NCI-H1092 (cell line): Measurements from ENCODE around the gene ANKRD39.

Experiments
- DNase-seq: peaks from one replicate; lab custom pipeline; 2025; lab: John Stamatoyannopoulos, UW

The ANKRD39 gene

DNA sequence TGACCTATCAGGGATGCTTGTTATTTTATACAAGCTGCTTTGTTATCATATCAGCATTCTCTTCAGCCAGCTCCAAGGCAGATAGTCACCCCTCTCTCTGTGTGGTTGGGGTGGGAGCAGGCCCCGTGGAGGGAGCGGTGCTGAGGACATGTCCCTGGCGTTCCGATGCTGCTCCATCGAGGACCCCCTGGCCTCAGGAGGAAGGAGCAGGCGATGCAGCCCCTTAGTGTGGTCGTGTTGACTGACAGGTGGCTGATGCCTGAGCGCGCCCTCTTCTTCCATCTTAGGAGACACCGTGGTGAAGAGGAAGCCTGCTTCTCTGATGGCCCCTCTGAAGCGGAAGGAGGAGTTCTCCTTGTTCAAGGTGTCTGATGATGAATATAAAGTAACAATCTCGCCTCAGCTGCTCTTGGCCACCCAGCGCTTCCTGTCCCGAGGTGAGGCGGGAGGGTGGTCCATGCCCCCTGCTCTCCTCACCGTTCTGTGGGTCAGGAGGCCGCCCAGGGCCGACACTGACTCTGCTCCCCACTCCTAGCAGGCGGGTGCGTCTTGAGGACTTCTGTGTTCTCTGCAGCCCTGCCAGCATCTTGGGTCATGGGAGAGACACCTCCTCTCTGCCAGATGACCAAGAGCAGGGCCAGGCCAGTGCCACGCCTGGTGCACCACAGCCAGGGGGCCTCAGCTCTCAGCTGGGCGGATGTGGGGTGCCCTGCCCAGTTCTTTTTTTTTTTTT, 31.1 kb downstream of the ANKRD39 start:
- no peak for DNase-seq

DNA sequence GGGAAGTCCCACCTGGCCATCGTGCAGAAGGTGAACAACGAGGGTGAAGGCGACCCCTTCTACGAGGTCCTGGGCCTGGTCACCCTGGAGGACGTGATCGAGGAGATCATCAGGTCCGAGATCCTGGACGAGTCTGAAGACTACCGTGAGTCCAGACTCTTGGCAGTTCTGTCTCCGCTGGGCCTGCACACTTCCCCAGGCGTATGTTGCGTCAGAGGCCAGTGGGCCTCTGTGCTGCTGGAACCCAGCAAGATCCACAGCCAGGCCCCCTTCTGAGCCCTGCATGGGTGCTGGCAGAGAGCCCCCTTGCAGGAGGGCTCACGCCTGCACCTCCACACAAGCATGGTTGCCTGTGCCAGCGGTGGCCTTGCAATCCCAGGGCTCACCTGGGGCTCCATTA, 32.8 kb downstream of the ANKRD39 start:
- no peak for DNase-seq

DNA sequence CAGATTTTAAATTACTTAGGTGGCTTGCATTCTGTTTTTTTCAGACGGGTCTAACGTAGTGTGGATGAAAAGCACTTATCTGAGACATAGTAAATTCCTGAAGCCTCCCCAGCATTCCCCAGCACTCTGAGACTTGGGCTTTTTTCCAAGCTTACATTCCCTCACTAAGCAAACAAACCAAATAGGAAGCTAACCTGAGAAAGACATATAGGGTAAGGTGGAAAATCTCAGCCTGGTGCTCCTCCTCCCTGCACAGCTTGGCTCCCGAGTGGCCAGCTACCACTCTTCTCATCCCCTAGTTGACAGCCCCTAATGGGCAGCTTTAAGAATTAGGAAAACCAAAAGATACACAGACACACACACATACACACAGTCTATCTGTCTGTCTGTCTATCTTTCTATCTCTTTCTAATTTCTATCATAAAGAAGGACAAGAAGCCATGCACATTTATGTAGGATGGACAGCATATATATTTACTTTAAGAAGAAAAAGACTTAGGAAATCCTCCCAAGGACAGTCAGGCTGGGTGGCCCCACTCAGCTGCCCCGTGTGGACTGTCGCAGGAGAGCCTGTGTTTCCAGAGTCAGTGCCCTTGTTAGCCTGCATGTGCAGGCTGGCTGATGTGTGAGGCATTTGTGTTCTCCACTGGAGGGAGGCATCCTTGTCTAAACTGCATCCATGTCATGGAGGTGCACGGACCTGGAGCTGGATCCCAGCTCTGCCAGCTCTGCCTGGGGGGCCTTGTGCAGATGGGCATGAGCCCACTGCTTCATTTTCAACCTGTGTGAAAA, 33.5 kb downstream of the ANKRD39 start:
- DNase-seq = no peak

DNA sequence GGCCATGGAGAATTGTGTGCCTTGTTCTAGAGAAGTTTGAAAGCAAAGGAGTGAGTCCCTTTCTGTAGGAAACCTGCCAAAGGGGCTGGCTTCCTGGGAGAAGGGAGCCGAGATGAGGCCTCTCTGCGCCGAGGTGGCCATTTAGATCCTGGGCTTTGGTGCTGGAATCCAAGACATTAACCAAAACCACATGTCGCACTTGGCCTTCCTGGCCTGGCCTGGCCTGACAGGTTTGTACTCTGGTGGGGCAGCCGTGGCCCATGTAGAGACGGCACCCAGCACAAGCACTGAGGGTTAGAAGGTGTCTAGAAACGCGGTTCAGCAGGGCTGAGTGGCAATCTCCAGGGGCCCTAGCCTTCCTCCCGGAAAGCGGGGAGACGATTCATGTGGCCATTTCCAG, 34.6 kb downstream of the ANKRD39 start:
- no peak for DNase-seq

DNA sequence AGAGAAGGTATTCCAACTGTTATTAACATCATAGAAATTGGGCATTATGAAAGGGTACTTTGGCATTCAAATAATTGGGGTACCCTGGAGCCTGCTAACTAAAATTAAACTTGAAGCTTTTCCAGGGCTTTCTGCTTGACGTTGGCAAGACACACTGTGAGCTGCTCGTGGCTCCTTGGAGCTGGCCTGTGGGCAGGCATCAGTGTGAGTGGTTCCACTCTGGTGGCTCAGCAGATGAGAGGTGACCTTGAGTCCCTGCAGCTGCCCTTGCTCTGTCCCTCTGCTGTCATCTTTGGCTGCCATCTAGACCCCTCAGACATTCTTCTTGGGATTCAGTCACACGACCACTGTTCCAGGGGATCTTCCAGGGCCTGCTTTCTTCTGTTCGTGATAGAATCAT, 35.0 kb downstream of the ANKRD39 start:
- DNase-seq = no peak

DNA sequence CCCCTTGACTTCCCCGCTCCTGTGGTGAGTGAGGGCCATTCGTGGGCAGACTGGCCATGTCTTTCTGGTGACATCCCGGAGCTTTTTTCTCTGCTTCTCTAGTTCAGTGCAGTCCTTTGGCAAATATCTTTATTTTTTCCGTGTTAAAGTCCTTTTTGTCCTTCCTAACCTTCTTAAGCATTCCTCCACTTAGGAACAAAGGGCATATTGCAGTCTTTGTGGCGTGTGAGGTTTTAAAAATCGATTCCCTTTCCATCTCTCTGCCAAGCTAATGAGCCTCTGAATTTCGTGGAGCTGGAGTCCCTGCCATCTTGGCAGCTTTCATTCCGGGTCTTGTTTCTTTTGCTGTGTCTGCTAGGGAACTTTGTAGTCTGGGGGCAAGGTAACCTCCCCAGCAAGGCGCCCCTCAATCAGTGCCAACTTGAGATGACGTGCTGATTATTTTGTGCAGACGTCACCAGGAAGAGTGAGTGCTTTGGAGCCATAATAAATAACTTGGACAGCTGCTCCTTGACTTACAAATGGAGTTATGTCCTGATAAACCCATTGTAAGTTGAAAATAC, 36.6 kb downstream of the ANKRD39 start:
- DNase-seq = no peak

DNA sequence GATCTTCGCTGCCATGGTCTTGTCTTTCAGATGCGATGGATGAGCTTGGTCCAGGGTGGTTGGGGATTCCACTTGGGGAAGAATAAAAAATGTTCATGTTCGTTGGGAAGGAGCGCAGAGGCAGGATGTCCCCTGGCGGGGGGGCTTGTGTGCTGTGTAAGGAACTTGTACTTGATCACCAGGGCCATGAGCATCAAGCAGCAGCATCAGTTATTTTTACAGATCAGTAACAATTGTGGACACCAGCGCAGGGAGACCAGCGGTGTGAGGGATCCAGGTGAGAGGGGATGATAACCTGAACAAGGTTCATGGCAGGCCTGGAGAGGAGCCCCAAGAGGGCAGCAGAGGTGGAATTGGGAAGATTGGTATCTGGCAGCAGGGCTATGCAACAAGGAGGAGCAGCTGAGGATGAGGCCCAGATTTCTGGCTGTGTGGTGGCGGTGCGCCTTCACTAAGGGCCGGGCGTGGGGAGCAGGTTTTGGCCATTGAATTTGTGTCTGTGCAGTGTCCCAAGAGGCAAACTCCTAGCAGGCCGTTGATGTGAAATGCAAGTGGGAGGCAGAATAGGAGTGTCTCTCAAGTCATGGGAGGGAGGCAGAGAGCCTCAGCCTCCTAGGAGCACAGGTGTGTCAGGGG, 37.8 kb downstream of the ANKRD39 start:
- no peak for DNase-seq

DNA sequence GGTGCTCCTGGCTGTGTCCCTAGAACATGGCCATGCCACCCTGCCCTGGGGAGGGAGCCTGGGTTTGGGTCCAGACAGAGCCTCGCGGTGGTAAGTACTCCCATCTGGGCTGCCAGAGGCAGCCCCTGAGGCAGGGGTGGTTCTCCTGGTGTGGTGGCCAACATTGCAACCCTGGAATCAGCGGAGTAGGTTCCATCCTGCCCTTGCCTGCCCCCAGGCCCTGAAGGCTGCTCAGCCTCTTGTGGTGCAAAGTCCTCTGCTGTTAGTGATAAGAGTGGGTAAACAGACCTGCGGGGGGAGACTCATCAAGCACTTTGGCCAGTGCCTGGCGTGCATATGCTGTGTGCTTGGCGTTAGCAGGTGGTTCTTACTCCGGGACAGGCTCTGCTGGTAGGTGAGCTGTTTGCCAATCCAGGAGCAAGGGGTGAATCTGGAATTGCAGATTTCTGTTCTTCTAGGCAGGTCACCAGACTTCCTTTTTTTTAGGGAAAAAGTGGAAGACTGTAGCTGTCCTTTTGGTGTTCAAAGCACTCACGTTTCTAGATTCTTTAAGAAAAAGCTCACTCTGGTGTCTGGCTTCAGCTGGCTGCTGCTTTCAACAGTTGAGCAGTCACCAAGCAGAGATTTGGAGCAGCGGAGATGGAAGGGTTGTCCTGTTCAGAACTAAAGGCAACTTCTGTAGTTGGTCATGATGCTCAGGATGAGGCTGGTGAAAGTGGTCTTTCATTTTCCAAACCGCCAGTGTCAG, 38.5 kb downstream of the ANKRD39 start:
- no peak for DNase-seq

DNA sequence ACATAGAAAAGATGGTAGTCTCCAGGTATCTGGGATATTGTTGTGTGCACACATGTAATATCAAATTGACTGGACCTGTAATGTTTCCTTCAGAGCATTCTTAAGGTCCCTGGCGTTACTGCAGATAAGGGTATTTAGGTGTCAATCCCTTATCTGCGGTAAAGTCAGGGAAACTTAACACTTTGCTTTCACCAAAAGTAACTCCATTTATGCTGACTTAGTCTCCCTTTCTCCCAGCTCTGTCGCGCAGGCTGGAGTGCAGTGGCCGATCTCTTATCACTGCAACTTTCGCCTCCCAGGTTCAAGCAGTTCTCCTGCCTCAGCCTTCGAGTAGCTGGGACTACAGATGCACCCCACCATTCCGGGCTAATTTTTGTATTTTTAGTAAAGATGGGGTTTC, 39.9 kb downstream of the ANKRD39 start:
- no peak for DNase-seq

DNA sequence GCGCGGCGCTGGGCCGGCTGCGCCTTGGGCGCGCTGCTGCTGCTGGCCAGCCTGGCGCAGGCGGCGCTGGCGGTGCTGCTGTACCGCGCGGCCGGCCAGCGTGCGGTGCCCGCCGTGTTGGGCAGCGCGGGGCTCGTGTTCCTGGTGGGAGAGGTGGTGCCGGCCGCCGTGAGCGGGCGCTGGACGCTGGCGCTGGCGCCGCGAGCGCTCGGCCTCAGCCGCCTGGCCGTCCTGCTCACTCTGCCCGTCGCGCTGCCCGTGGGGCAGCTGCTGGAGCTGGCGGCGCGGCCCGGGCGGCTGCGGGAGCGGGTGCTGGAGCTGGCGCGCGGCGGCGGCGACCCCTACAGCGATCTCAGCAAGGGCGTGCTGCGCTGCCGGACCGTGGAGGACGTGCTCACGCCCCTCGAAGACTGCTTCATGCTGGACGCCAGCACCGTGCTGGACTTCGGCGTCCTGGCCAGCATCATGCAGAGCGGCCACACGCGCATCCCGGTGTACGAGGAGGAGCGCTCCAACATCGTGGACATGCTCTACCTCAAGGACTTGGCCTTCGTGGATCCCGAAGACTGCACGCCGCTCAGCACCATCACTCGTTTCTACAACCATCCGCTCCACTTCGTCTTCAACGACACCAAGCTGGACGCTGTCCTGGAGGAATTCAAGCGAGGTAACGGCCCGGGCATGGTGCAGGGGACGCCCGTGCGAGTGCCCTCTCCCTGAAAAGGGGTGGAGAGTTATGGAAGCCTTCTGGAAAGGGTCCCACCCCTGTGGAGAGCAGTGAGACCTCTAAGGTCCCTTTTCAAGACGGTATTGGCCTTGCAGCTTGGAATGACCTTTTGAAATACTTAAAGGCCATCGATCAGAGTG, 40.7 kb downstream of the ANKRD39 start:
- DNase-seq = no peak

DNA sequence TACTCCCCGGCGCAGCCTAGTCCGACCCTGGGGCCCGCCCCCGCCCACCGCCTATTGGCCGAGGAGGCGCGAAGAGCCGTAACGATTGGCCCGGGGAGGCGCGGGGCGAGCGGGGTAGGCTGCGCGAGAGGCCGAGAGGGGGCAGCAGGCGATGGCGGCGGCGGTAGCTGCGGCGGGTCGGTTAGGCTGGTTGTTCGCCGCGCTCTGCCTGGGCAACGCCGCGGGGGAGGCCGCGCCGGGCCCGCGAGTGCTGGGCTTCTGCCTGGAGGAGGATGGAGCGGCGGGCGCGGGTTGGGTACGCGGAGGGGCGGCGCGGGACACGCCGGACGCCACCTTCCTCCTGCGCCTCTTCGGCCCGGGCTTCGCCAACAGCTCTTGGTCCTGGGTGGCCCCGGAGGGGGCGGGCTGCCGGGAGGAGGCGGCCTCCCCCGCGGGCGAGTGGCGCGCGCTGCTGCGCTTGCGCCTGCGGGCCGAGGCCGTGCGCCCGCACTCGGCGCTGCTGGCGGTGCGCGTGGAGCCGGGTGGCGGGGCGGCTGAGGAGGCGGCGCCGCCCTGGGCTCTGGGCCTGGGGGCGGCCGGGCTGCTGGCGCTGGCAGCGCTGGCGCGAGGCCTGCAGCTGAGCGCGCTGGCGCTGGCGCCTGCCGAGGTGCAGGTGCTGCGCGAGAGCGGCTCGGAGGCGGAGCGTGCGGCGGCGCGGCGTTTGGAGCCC, 41.5 kb downstream of the ANKRD39 start, which contains the start of gene CNNM3:
Gene CNNM3 (plus strand): TSS at position 142 of the 709 bp plus-strand sequence. CDS start 10 bp downstream, at position 152.
- DNase-seq = peak; percentile 79

DNA sequence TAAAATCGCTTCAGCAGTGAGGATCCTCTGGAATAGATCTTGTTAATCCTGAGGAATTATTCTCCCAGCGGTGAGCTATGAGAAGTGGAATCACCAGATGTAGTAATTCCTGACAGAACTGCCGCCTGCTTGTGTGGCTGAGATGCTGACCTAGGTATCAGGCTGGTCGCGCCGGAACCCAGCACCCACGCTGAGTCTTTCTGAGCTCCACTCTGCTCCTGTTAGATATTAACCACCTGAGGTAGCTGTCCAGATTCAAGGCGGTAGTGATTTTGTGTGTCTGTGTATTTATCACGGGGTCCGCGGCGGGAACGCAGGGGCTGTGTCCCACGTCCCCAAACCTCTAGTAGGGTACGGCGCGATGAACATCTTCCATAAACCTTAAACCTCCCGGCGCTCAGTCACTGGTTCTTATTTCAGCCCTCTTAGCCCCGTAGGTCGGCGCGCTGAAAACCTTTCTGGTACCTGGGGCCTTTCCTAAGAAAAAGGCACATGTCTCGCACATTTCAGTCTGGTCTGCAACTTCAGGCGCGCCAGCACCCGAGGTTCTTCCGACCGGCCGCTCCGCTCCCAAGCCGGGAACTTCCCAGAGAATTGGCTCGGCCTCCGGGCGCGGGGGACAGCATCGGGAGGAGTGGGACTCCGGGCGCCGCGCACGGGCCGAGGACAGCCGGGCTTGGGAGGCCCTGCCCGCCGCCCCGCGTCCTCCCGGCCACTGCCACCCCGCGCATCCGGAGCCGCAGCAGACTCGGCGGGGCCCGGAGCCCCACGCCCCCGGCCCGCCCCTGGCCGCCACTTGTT, 42.3 kb downstream of the ANKRD39 start:
- no peak for DNase-seq

DNA sequence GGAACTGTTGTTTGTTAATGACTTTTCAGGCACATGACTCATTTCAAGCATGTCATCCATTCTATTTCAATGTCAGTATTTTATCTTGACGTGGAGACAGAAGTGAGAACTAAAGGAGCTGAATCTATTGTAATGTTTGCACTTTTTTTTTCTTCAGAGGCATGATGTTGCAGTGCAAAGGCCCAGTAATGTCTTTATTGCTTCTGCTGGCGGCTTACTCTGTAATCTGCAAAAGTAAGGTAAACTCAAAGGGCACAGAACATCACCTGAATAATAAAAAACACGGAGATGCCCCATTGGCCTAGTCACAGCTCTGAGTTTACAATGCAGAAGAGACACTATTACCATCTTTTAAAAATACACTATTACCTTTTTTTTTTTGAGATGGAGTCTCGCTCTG, 44.2 kb downstream of the ANKRD39 start:
- DNase-seq = no peak

DNA sequence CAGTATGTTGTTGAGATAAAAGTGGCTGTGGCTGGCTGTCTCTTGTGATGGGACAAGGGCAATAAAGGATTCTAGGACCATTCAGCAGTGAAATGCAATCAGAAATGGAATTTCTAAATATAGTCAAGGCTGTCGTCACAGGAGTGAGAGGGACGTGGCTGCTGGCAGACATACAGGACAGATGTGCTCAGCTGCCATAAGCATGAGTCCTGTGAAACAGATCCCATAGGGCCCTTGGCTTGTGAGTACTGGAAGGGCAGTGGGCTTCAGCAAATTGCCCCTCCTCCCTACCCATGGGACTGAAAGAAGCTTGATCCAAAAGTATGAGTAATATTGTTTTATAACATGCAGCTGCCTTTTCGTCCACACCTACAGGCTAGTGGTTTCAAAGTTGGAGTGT, 45.9 kb downstream of the ANKRD39 start:
- DNase-seq = no peak

DNA sequence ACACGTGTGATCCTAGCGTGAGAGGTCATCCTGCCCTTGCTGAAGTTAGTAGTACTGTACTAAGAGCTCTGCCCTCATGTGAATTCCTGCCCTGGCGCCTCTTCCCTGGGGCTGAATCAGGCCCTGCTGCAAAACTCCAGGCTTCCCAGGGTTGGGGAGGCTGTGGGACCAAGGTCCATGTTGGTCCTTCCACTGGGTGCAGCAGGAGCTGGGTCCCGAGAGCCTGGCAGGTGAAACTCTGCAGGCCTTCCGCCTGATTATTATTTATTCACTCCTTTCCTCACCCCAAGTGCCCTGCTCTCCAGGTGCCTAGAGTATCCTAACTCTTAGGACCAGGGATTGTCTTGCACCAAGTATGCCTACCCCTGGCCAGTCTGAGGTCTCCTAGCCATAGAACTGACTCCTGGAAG, 47.0 kb downstream of the ANKRD39 start:
- DNase-seq = no peak

DNA sequence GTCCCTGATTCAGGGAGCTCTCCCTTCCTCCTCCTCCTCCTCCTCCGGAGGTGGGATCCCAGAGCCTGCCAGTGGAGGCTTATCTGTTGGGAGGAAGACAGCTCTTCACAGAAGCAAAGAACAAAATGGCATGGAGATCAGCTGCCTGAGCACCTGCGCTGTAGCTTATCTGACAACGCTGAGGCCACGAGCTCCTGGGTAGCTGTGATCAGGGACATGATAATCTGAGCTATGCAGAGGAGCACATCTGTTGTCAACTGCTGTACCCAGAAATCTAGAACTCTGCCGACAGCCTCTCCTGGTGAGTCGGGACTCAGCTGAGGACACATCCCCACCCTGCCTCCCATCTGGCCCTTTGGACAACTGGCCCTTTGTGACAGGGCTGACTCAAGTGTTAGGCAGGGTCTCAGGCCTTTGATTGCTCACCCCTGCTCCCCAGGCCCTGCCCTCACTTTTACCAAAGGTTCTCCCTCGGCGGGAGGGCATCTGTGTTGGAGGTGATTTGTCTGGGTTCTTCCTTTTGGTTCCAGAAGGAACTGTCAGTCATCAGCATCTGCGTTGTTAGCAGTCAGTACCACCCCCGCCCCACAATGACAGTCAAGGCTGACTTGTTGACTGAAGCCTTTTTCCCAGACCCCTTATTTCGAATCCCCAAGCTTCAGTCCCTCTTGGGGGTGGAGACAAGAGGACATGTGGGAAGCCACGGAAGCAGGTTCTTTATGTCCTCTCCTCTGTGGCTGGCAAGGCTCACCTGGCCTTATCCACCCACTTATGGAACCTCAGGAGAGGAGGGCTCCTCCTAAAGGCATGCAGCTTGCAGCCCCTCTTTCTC, 47.6 kb downstream of the ANKRD39 start:
- no peak for DNase-seq

DNA sequence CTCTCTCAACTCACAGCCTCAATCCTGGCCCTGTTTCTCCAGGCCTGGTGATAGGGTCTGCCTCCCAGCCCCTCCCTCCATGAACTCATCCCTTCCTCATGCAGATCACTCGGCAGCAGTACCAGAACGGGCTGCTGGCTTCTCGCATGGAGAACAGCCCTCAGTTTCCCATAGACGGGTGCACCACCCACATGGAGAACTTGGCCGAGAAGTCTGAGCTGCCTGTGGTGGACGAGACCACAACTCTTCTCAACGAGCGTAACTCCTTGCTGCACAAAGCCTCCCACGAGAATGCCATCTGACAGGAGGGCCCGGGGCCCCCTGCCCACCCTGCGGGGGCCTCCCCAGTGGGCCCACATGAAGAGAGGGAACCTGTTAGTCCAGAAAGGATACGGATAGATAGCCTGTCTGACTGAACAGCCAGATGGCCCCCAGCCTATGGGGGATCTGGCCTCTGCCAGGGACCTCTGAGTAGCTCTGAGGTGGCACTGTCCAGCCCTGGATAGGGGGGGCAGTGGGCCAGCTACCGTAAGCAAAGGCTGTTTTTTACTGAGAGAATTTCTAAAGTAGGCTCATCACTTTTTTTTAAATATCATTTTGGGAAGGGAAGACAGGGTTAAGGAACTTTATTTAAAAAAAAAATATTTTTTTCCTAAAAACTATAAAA, 48.5 kb downstream of the ANKRD39 start:
- DNase-seq = no peak
